ENCODE data around the gene LMTK3. TPM values are rescaled to one million over a fixed set of nuclear protein-coding genes. Genes with fewer than 3 reads are reported as not detected.

LMTK3 gene
- total RNA-seq, 1 donor from 2014 or later = 21.3 TPM

DNA sequence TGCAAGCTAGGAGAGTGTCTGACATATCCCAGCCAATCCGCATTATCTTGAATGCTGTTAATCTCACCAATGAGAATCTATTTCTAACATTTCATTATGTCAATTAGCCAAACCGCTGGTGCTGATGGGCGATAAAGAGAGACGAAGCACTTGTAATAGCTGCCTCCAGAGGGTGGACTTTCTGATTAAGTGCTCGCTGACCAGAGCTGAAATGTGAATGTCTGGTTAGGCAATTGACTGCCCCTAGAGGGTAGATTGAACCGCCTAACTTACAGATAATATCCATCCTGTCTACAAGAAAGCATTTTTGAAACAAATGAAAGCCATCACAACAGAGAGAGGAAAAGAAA, 66.4 kb downstream of the LMTK3 start:
- TF ChIP-seq, protein P1, sequence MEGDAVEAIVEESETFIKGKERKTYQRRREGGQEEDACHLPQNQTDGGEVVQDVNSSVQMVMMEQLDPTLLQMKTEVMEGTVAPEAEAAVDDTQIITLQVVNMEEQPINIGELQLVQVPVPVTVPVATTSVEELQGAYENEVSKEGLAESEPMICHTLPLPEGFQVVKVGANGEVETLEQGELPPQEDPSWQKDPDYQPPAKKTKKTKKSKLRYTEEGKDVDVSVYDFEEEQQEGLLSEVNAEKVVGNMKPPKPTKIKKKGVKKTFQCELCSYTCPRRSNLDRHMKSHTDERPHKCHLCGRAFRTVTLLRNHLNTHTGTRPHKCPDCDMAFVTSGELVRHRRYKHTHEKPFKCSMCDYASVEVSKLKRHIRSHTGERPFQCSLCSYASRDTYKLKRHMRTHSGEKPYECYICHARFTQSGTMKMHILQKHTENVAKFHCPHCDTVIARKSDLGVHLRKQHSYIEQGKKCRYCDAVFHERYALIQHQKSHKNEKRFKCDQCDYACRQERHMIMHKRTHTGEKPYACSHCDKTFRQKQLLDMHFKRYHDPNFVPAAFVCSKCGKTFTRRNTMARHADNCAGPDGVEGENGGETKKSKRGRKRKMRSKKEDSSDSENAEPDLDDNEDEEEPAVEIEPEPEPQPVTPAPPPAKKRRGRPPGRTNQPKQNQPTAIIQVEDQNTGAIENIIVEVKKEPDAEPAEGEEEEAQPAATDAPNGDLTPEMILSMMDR (IDR thresholded peaks at IDR 0.05; ENCODE audit: unreplicated experiment) = no peak
- no peaks in the 10 kb centered on the region for H3K27me3 Mint-ChIP-seq (ENCODE audit: low read depth)
- H3K4me3 Mint-ChIP-seq = peak overlapping the region; percentile 92
- peaks cover 16% of the 10 kb centered on the region for H3K4me1 Mint-ChIP-seq
- H3K27ac Mint-ChIP-seq = peak overlapping the region; percentile 85
- H3K36me3 Mint-ChIP-seq = peaks cover 17% of the 10 kb centered on the region
- no peak for DNase-seq (ENCODE audit: low spot score in 2 of 2, unreplicated experiment in 2 of 2)
- no peaks in the 10 kb centered on the region for H3K9me3 Mint-ChIP-seq

DNA sequence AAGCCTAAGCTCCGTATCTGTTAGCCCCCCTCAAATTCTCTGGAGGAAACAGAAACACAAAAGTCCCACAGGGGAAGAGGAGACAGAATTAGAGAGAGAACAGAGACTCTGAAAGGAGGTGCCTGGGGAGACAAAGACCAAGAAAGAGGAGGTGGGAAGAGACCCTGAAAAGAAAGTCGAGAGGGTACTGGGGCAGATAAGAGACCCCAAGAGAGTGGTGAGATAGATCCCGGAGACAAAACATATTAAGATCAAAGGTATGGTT, 66.8 kb downstream of the LMTK3 start:
- Mint-ChIP-seq H3K4me1 (peaks cover 16% of the 10 kb centered on the region), H3K36me3 (peaks cover 17% of the 10 kb centered on the region), H3K27ac (peak overlapping the region; percentile 85), H3K9me3 (no peaks in the 10 kb centered on the region), H3K27me3 (ENCODE audit: low read depth) (no peaks in the 10 kb centered on the region), H3K4me3 (peak overlapping the region; percentile 92)
- DNase-seq (ENCODE audit: low spot score in 2 of 2, unreplicated experiment in 2 of 2) = no peak
- TF ChIP-seq, protein P1 (IDR thresholded peaks at IDR 0.05; ENCODE audit: unreplicated experiment) = no peak

DNA sequence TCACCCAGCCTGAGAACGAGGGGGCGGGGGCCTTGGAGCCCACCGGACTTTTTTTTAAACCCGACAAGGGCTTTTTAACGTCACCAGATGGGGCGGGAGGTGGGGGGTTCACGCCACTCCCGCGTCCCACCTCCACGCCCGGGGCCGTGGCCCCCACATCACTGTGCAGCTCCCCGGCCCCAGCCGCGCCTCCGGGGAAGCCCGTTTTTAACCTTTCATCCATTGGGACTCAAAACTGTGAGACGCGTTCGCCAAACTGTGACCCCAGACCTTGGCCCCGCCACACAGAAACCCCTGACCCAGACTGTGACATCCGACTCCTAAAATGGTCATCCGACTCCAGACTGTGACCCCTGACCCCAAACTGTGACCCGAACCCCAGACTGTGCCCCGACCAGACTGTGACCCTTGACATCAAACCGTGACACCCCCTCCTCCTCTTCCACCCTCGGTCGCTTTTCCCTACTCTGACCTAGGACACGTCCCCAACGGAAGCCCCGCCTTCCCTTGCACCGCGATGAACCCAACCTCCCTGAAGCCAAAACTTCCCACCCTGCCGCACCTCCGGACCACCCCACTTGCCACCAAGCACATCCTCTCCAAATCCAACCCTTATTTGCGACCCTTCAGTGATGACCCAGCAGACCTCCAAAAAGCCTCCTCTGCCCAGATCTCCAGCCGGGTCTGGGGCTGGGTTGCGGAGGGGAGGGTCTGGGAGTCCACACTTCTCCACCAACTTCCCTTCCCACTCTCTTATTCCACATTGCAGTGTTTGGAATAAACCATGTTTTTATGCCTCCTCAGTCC, 67.3 kb downstream of the LMTK3 start:
- H3K9me3 Mint-ChIP-seq = no peaks in the 10 kb centered on the region
- no peaks in the 10 kb centered on the region for H3K27me3 Mint-ChIP-seq (ENCODE audit: low read depth)
- H3K36me3 Mint-ChIP-seq = peaks cover 17% of the 10 kb centered on the region
- peak overlapping the region; percentile 92 for H3K4me3 Mint-ChIP-seq
- no peak for DNase-seq (ENCODE audit: low spot score in 2 of 2, unreplicated experiment in 2 of 2)
- TF ChIP-seq, protein P1 (IDR thresholded peaks at IDR 0.05; ENCODE audit: unreplicated experiment) = no peak
- H3K4me1 Mint-ChIP-seq = peaks cover 16% of the 10 kb centered on the region
- peak overlapping the region; percentile 85 for H3K27ac Mint-ChIP-seq

DNA sequence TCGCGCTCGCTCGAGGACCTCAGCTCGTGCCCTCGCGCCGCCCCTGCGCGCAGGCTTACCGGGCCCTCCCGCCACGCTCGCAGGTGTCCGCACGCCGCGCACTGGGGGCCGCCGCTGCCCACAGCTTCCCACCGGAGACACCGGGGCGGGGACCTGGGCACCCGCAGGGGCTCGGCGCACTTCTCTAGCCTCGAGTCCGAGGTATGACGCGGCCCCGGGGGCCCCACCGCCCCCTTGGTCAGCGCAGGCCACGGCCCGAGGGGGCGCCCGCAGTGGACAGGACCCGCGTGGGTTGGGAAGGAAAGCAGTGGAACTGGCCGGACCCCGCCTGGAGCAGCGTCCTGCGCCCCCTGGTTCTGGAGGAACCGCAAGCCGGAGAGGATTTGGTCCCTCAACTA, 67.9 kb downstream of the LMTK3 start:
- no peak overlapping the region for H3K27ac Mint-ChIP-seq

DNA sequence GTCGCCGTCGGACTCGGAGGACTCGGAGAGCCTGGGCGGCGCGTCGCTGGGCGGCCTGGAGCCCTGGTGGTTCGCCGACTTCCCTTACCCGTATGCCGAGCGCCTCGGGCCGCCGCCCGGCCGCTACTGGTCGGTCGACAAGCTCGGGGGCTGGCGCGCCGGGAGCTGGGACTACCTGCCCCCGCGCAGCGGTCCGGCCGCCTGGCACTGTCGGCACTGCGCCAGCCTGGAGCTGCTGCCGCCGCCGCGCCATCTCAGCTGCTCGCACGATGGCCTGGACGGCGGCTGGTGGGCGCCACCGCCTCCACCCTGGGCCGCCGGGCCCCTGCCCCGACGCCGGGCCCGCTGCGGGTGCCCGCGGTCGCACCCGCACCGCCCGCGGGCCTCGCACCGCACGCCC, 68.4 kb downstream of the LMTK3 start:
- H3K27me3 Mint-ChIP-seq (ENCODE audit: low read depth) = no peaks in the 10 kb centered on the region
- H3K36me3 Mint-ChIP-seq = peaks cover 10% of the 10 kb centered on the region
- H3K4me3 Mint-ChIP-seq = no peak overlapping the region
- TF ChIP-seq, protein P1 (IDR thresholded peaks at IDR 0.05; ENCODE audit: unreplicated experiment) = no peak
- H3K4me1 Mint-ChIP-seq = peaks cover 16% of the 10 kb centered on the region
- DNase-seq (ENCODE audit: low spot score in 2 of 2, unreplicated experiment in 2 of 2) = no peak
- no peak overlapping the region for H3K27ac Mint-ChIP-seq
- H3K9me3 Mint-ChIP-seq = no peaks in the 10 kb centered on the region

More for the DNA sequence above, 67.9 kb downstream of the LMTK3 start:
- no peak for DNase-seq (ENCODE audit: low spot score in 2 of 2, unreplicated experiment in 2 of 2)
- TF ChIP-seq, protein P1 (IDR thresholded peaks at IDR 0.05; ENCODE audit: unreplicated experiment) = no peak
- Mint-ChIP-seq H3K4me1 (peaks cover 16% of the 10 kb centered on the region), H3K4me3 (no peak overlapping the region), H3K9me3 (no peaks in the 10 kb centered on the region), H3K36me3 (peaks cover 15% of the 10 kb centered on the region), H3K27me3 (ENCODE audit: low read depth) (no peaks in the 10 kb centered on the region)

Measured in mesothelial cell of epicardium (in vitro differentiated cells).